Measurements from ENCODE around the gene STXBP2.

DNA sequence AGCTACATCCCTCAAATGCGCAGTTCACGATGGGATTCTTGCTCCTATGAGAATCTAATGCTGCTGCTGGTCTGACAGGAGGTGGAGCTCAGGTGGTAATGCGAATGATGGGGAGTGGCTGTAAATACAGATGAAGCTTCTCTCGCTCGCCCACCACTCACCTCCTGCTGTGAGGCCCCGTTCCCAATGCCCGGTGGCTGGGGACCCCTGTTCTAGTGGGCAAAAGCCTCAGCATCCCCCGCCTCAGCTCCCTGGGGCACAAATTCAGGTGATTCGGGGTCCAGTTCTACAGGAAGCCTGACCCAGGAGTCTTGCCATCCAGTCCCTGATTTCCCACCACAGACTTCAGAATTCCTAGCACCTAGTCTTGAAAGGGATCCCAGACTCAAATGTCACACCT, 35.6 kb downstream of the STXBP2 start:
- no peak for TF ChIP-seq POLR2A (IDR thresholded peaks at IDR 0.05; ENCODE audit: low read depth, low read length)
- no peak for TF ChIP-seq TAF1 (IDR thresholded peaks at IDR 0.05; ENCODE audit: borderline replicate concordance, low read depth, low read length)
